GM12874 (cell line): ENCODE measurements around the gene RHBDD3.

Experiments used
- CTCF ChIP-seq: IDR thresholded peaks from 2 replicates; pipeline ENCODE4 v1.5.1; 2011; ENCODE audit warnings: low read depth, mild to moderate bottlenecking, control low read depth, low read length, moderate library complexity; ENCODE audit not compliant: insufficient read depth

Gene RHBDD3

GRCh38 chr22:29245626-29246385 is 22.0 kb downstream of the RHBDD3 start:
- peak; percentile 98 for TF ChIP-seq CTCF

- no peak for TF ChIP-seq CTCF
Observed at GRCh38 chr22:29244785-29245625, 22.8 kb downstream of the RHBDD3 start.

GRCh38 chr22:29243874-29244446 is 23.8 kb downstream of the RHBDD3 start:
- no peak for TF ChIP-seq CTCF

- TF ChIP-seq CTCF, result no peak
Observed at GRCh38 chr22:29233277-29233877, 34.4 kb downstream of the RHBDD3 start.

GRCh38 chr22:29231971-29232959 is 35.5 kb downstream of the RHBDD3 start:
- TF ChIP-seq CTCF, result no peak

- TF ChIP-seq CTCF, result no peak
Observed at GRCh38 chr22:29230972-29231875, 36.6 kb downstream of the RHBDD3 start.
